ENCODE results near the gene BRF1. TPM values are rescaled to one million over a fixed set of nuclear protein-coding genes. Genes with fewer than 3 reads are reported as not detected.

BRF1 gene
- total RNA-seq, 1 experiment from 2014 or later: 26.4 TPM

GRCh38 chr14:105200641-105201040 lies 100.2 kb downstream of the BRF1 start (continued):
- TF ChIP-seq, protein P1, sequence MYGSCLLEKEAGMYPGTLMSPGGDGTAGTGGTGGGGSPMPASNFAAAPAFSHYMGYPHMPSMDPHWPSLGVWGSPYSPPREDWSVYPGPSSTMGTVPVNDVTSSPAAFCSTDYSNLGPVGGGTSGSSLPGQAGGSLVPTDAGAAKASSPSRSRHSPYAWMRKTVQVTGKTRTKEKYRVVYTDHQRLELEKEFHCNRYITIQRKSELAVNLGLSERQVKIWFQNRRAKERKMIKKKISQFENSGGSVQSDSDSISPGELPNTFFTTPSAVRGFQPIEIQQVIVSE (CRISPR knock-in tag; IDR thresholded peaks at IDR 0.05; ENCODE audit: borderline replicate concordance): no peak
- TF ChIP-seq PRRX2 (CRISPR knock-in tag; IDR thresholded peaks at IDR 0.05): no peak
- no peak for TF ChIP-seq ZNF121 (CRISPR knock-in tag; IDR thresholded peaks at IDR 0.05)

GRCh38 chr14:105200074-105200473 lies 100.7 kb downstream of the BRF1 start:
- TF ChIP-seq, protein P2, sequence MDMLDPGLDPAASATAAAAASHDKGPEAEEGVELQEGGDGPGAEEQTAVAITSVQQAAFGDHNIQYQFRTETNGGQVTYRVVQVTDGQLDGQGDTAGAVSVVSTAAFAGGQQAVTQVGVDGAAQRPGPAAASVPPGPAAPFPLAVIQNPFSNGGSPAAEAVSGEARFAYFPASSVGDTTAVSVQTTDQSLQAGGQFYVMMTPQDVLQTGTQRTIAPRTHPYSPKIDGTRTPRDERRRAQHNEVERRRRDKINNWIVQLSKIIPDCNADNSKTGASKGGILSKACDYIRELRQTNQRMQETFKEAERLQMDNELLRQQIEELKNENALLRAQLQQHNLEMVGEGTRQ (CRISPR knock-in tag; IDR thresholded peaks at IDR 0.05): peak; percentile 45; the same call in 1 of the 2 replicates
- TF ChIP-seq ZMAT4 (CRISPR knock-in tag; IDR thresholded peaks at IDR 0.05): no peak
- H3K27me3 Mint-ChIP-seq (ENCODE audit: low read depth): peaks cover 20% of the 10 kb centered on the region
- no peaks in the 10 kb centered on the region for H3K9me3 Mint-ChIP-seq
- no peaks in the 10 kb centered on the region for H3K36me3 Mint-ChIP-seq
- ATAC-seq: no peak
- H3K27ac Mint-ChIP-seq: no peak overlapping the region
- H3K4me3 Mint-ChIP-seq: no peak overlapping the region
- CTCF ChIA-PET: interaction anchor here (0.8 to 3.3 kb wide), 8 partner anchors 9 to 178 kb away, joined by 3 to 33 read pairs (median 4); partner anchors contain the start of gene JAG2
- DNase-seq (ENCODE audit: low spot score): peak; percentile 42
- POLR2A ChIA-PET: no interaction called here
- H3K4me1 Mint-ChIP-seq: peaks cover 4% of the 10 kb centered on the region; the same call in 1 of the 2 replicates

DNA sequence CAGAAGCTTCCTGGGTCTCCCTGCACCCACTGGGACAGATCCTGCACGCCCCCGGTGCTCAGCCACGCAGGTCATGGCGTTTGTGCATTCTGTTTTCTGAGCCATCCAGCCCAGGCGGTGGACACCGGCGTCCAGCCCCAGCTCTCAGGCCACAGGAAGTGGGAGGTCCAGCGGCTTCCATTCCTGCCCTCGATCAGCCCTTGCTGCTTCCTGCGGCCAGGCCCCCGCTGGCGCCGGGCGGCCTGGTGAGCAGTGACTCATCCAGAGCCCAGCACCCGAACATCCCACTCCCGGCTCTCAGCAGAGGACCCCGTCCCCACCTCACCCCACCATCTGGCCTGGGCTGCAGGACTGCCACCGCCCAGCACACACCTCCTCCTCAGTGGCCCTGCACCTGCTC lies 101.7 kb downstream of the BRF1 start:
- no peak for ATAC-seq
- Mint-ChIP-seq H3K9me3 (no peaks in the 10 kb centered on the region), H3K27me3 (ENCODE audit: low read depth) (peaks cover 24% of the 10 kb centered on the region), H3K36me3 (no peaks in the 10 kb centered on the region), H3K4me3 (no peak overlapping the region), H3K4me1 (peaks cover 9% of the 10 kb centered on the region), H3K27ac (no peak overlapping the region)
- CTCF ChIA-PET: interaction anchor here (1.0 to 6.3 kb wide), 7 partner anchors 9 to 179 kb away, joined by 3 to 33 read pairs (median 5); partner anchors contain the start of gene JAG2
- DNase-seq (ENCODE audit: low spot score): no peak
- POLR2A ChIA-PET: no interaction called here
- TF ChIP-seq, protein P3, sequence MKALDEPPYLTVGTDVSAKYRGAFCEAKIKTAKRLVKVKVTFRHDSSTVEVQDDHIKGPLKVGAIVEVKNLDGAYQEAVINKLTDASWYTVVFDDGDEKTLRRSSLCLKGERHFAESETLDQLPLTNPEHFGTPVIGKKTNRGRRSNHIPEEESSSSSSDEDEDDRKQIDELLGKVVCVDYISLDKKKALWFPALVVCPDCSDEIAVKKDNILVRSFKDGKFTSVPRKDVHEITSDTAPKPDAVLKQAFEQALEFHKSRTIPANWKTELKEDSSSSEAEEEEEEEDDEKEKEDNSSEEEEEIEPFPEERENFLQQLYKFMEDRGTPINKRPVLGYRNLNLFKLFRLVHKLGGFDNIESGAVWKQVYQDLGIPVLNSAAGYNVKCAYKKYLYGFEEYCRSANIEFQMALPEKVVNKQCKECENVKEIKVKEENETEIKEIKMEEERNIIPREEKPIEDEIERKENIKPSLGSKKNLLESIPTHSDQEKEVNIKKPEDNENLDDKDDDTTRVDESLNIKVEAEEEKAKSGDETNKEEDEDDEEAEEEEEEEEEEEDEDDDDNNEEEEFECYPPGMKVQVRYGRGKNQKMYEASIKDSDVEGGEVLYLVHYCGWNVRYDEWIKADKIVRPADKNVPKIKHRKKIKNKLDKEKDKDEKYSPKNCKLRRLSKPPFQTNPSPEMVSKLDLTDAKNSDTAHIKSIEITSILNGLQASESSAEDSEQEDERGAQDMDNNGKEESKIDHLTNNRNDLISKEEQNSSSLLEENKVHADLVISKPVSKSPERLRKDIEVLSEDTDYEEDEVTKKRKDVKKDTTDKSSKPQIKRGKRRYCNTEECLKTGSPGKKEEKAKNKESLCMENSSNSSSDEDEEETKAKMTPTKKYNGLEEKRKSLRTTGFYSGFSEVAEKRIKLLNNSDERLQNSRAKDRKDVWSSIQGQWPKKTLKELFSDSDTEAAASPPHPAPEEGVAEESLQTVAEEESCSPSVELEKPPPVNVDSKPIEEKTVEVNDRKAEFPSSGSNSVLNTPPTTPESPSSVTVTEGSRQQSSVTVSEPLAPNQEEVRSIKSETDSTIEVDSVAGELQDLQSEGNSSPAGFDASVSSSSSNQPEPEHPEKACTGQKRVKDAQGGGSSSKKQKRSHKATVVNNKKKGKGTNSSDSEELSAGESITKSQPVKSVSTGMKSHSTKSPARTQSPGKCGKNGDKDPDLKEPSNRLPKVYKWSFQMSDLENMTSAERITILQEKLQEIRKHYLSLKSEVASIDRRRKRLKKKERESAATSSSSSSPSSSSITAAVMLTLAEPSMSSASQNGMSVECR (CRISPR knock-in tag; IDR thresholded peaks at IDR 0.05; ENCODE audit: borderline replicate concordance): no peak
- no peak for TF ChIP-seq TCF7 (CRISPR knock-in tag; IDR thresholded peaks at IDR 0.05; ENCODE audit: low read depth)
- TF ChIP-seq NR1H2 (CRISPR knock-in tag; IDR thresholded peaks at IDR 0.05): no peak
- TF ChIP-seq RELA (CRISPR knock-in tag; IDR thresholded peaks at IDR 0.05; ENCODE audit: borderline replicate concordance): no peak
- TF ChIP-seq MLX (CRISPR knock-in tag; IDR thresholded peaks at IDR 0.05): no peak
- no peak for TF ChIP-seq ZMAT4 (CRISPR knock-in tag; IDR thresholded peaks at IDR 0.05)
- no peak for TF ChIP-seq FOXJ3 (CRISPR knock-in tag; IDR thresholded peaks at IDR 0.05; ENCODE audit: borderline replicate concordance)
- TF ChIP-seq, protein P4, sequence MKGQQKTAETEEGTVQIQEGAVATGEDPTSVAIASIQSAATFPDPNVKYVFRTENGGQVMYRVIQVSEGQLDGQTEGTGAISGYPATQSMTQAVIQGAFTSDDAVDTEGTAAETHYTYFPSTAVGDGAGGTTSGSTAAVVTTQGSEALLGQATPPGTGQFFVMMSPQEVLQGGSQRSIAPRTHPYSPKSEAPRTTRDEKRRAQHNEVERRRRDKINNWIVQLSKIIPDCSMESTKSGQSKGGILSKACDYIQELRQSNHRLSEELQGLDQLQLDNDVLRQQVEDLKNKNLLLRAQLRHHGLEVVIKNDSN (CRISPR knock-in tag; IDR thresholded peaks at IDR 0.05): no peak
- TF ChIP-seq, protein P5, sequence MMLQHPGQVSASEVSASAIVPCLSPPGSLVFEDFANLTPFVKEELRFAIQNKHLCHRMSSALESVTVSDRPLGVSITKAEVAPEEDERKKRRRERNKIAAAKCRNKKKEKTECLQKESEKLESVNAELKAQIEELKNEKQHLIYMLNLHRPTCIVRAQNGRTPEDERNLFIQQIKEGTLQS (CRISPR knock-in tag; conservative IDR thresholded peaks at IDR 0.05): no peak
- TF ChIP-seq FOXK1 (CRISPR knock-in tag; IDR thresholded peaks at IDR 0.05): no peak
- TF ChIP-seq, protein P2 (CRISPR knock-in tag; IDR thresholded peaks at IDR 0.05): no peak
- TF ChIP-seq, protein P6, sequence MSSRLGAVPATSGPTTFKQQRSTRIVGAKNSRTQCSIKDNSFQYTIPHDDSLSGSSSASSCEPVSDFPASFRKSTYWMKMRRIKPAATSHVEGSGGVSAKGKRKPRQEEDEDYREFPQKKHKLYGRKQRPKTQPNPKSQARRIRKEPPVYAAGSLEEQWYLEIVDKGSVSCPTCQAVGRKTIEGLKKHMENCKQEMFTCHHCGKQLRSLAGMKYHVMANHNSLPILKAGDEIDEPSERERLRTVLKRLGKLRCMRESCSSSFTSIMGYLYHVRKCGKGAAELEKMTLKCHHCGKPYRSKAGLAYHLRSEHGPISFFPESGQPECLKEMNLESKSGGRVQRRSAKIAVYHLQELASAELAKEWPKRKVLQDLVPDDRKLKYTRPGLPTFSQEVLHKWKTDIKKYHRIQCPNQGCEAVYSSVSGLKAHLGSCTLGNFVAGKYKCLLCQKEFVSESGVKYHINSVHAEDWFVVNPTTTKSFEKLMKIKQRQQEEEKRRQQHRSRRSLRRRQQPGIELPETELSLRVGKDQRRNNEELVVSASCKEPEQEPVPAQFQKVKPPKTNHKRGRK (CRISPR knock-in tag; IDR thresholded peaks at IDR 0.05; ENCODE audit: borderline replicate concordance): no peak
- TF ChIP-seq NR3C1 (CRISPR knock-in tag; conservative IDR thresholded peaks at IDR 0.05; ENCODE audit: low read depth): no peak

Data from WTC11 (cell line).